ENCODE results near the gene EEF1A2.

The EEF1A2 gene

GRCh38 chr20:63498960-63499337 lies at the start of gene EEF1A2:
EEF1A2 (minus strand) TSS chr20:63499083; CDS start chr20:63497763, 1,320 bp downstream.
- DNase-seq = peak in 25 of 56 donors; percentile 21 to 76 (median 39)

GRCh38 chr20:63548542-63548941 lies 49.7 kb upstream of the EEF1A2 start:
- no peak for DNase-seq

- no peak for DNase-seq
Observed at GRCh38 chr20:63547725-63548480, 49.0 kb upstream of the EEF1A2 start, which contains the start of gene SRMS. SRMS (minus strand) TSS chr20:63547749; CDS start chr20:63547463, 286 bp downstream.

- no peak for DNase-seq
Observed at GRCh38 chr20:63546956-63547724, 48.3 kb upstream of the EEF1A2 start.

- no peak for DNase-seq
Observed at GRCh38 chr20:63546256-63546955, 47.5 kb upstream of the EEF1A2 start.

- DNase-seq = no peak
Observed at GRCh38 chr20:63545814-63546213, 46.9 kb upstream of the EEF1A2 start.

GRCh38 chr20:63544958-63545516 lies 46.2 kb upstream of the EEF1A2 start:
- no peak for DNase-seq

GRCh38 chr20:63544241-63544957 lies 45.5 kb upstream of the EEF1A2 start:
- no peak for DNase-seq

- DNase-seq = no peak
Observed at GRCh38 chr20:63543733-63544132, 44.9 kb upstream of the EEF1A2 start.

- DNase-seq = no peak
Observed at GRCh38 chr20:63543131-63543530, 44.2 kb upstream of the EEF1A2 start.

GRCh38 chr20:63542696-63543095 lies 43.8 kb upstream of the EEF1A2 start:
- DNase-seq = no peak

GRCh38 chr20:63542031-63542559 lies 43.2 kb upstream of the EEF1A2 start:
- no peak for DNase-seq

- DNase-seq = no peak
Observed at GRCh38 chr20:63541371-63541770, 42.5 kb upstream of the EEF1A2 start.

GRCh38 chr20:63540417-63541186 lies 41.7 kb upstream of the EEF1A2 start:
- DNase-seq = peak in 21 of 56 donors; percentile 8 to 49 (median 26)

GRCh38 chr20:63539441-63540370 lies 40.8 kb upstream of the EEF1A2 start:
- no peak for DNase-seq

GRCh38 chr20:63539092-63539430 lies 40.2 kb upstream of the EEF1A2 start:
- DNase-seq = no peak

GRCh38 chr20:63538204-63539091 lies 39.6 kb upstream of the EEF1A2 start:
- DNase-seq = no peak
